PFSK-1 (cell line): Measurements from ENCODE around the gene AGXT2. TPM values are rescaled to one million over a fixed set of nuclear protein-coding genes. Genes with fewer than 3 reads are reported as not detected.

Source experiments
- FOXP2 ChIP-seq: optimal IDR thresholded peaks from 2 replicates; pipeline ENCODE3; 2011; ENCODE audit warnings: borderline replicate concordance, control low read depth, inconsistent platforms; ENCODE audit not compliant: insufficient read depth; ENCODE audit errors: extremely low read length, extremely low read depth
- POLR2AphosphoS5 ChIP-seq: IDR thresholded peaks from 2 replicates; pipeline ENCODE4 v1.6.1; 2012; ENCODE audit warnings: low read depth, mild to moderate bottlenecking, control low read depth, low read length, moderate library complexity
- REST ChIP-seq, 2 experiments: IDR thresholded peaks; 2 replicates each; pipeline versions ENCODE4 v1.6.1 to v1.8.0; 2011 to 2012; ENCODE audit warnings: low read depth in 2 of 2, low read length in 2 of 2, control low read depth in 1 of 2, inconsistent platforms in 1 of 2, mild to moderate bottlenecking in 1 of 2, moderate library complexity in 1 of 2; ENCODE audit not compliant: insufficient read depth in 1 of 2
- SIN3A ChIP-seq: IDR thresholded peaks from 2 replicates; pipeline ENCODE4 v1.6.1; 2012; ENCODE audit warnings: mild to moderate bottlenecking, low read length, moderate library complexity, borderline replicate concordance; ENCODE audit not compliant: insufficient read depth
- TAF1 ChIP-seq: IDR thresholded peaks from 2 replicates; pipeline ENCODE4 v1.6.1; 2012; ENCODE audit warnings: low read length, control low read depth, borderline replicate concordance; ENCODE audit not compliant: insufficient read depth
- polyA plus RNA-seq: library from polyadenylated mRNA; unstranded; fragments of >200 nt; gene quantifications from one replicate; pipeline ENCODE4 v1.2.1, GENCODE V29; 2012; ENCODE audit warnings: low read depth, missing spikeins; ENCODE audit not compliant: insufficient read length

AGXT2 gene
- polyA plus RNA-seq = not detected

GRCh38 chr5:35047785-35048404 lies at the start of gene AGXT2:
Gene AGXT2, minus strand, starts transcription at chr5:35047949. Its CDS starts 57 bp downstream, at chr5:35047892.
- TF ChIP-seq POLR2AphosphoS5 (no peak), REST (IDR thresholded peaks at IDR 0.05; ENCODE audit: insufficient read depth in 1 of 2, low read depth in 2 of 2, low read length in 2 of 2) (no peak), FOXP2 (no peak), SIN3A (no peak), TAF1 (no peak)

- TF ChIP-seq TAF1 (no peak), POLR2AphosphoS5 (no peak), REST (IDR thresholded peaks at IDR 0.05; ENCODE audit: insufficient read depth in 1 of 2, low read depth in 2 of 2, low read length in 2 of 2) (no peak)
Observed at GRCh38 chr5:35096932-35097331, 49.2 kb upstream of the AGXT2 start.

GRCh38 chr5:35096216-35096615 lies 48.5 kb upstream of the AGXT2 start:
- TF ChIP-seq SIN3A = no peak
- TF ChIP-seq REST (IDR thresholded peaks at IDR 0.05; ENCODE audit: insufficient read depth in 1 of 2, low read depth in 2 of 2, low read length in 2 of 2) = no peak

- TF ChIP-seq TAF1 (no peak), REST (IDR thresholded peaks at IDR 0.05; ENCODE audit: insufficient read depth in 1 of 2, low read depth in 2 of 2, low read length in 2 of 2) (no peak), POLR2AphosphoS5 (no peak), SIN3A (no peak), FOXP2 (no peak)
Observed at GRCh38 chr5:35095366-35095765, 47.6 kb upstream of the AGXT2 start.

- TF ChIP-seq TAF1 (no peak), REST (IDR thresholded peaks at IDR 0.05; ENCODE audit: insufficient read depth in 1 of 2, low read depth in 2 of 2, low read length in 2 of 2) (no peak), FOXP2 (no peak), SIN3A (no peak), POLR2AphosphoS5 (no peak)
Observed at GRCh38 chr5:35094948-35095347, 47.2 kb upstream of the AGXT2 start.
